PFSK-1 (cell line): ENCODE data around the gene PLEKHG3.

Source experiments
- FOXP2 ChIP-seq: optimal IDR thresholded peaks from 2 replicates; pipeline ENCODE3; 2011; ENCODE audit warnings: borderline replicate concordance, control low read depth, inconsistent platforms; ENCODE audit not compliant: insufficient read depth; ENCODE audit errors: extremely low read length, extremely low read depth
- POLR2AphosphoS5 ChIP-seq: IDR thresholded peaks from 2 replicates; pipeline ENCODE4 v1.6.1; 2012; ENCODE audit warnings: low read depth, mild to moderate bottlenecking, control low read depth, low read length, moderate library complexity
- SIN3A ChIP-seq: IDR thresholded peaks from 2 replicates; pipeline ENCODE4 v1.6.1; 2012; ENCODE audit warnings: mild to moderate bottlenecking, low read length, moderate library complexity, borderline replicate concordance; ENCODE audit not compliant: insufficient read depth
- TF ChIP-seq, protein P1 (sequence below), 2 experiments: IDR thresholded peaks; 2 replicates each; pipeline versions ENCODE4 v1.6.1 to v1.8.0; 2011 to 2012; ENCODE audit warnings: low read depth in 2 of 2, low read length in 2 of 2, control low read depth in 1 of 2, inconsistent platforms in 1 of 2, mild to moderate bottlenecking in 1 of 2, moderate library complexity in 1 of 2; ENCODE audit not compliant: insufficient read depth in 1 of 2

DNA sequence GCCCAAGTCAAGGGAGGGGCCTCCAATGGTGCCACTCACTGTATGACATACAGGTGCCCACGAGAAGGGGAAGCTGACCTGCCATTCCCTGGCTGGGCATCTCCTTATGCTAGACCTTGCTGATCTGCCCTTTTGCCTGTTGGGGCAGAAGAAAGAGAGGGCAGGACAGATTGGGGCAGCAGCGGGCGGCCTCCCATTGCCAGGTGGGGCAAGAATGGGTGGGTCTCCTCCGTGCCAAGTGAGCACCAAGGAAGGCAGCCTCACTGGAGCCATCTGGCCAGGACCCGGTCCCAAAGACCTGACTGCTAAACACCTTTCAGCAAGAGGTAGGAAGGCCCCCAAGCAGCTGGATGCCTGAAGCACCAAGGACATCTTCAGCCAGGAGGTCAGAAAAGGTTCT, 50.5 kb downstream of the PLEKHG3 start:
- TF ChIP-seq FOXP2 (no peak), POLR2AphosphoS5 (no peak), SIN3A (no peak)
- TF ChIP-seq, protein P1, sequence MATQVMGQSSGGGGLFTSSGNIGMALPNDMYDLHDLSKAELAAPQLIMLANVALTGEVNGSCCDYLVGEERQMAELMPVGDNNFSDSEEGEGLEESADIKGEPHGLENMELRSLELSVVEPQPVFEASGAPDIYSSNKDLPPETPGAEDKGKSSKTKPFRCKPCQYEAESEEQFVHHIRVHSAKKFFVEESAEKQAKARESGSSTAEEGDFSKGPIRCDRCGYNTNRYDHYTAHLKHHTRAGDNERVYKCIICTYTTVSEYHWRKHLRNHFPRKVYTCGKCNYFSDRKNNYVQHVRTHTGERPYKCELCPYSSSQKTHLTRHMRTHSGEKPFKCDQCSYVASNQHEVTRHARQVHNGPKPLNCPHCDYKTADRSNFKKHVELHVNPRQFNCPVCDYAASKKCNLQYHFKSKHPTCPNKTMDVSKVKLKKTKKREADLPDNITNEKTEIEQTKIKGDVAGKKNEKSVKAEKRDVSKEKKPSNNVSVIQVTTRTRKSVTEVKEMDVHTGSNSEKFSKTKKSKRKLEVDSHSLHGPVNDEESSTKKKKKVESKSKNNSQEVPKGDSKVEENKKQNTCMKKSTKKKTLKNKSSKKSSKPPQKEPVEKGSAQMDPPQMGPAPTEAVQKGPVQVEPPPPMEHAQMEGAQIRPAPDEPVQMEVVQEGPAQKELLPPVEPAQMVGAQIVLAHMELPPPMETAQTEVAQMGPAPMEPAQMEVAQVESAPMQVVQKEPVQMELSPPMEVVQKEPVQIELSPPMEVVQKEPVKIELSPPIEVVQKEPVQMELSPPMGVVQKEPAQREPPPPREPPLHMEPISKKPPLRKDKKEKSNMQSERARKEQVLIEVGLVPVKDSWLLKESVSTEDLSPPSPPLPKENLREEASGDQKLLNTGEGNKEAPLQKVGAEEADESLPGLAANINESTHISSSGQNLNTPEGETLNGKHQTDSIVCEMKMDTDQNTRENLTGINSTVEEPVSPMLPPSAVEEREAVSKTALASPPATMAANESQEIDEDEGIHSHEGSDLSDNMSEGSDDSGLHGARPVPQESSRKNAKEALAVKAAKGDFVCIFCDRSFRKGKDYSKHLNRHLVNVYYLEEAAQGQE (IDR thresholded peaks at IDR 0.05; ENCODE audit: insufficient read depth in 1 of 2, low read depth in 2 of 2, low read length in 2 of 2), result no peak
